Measurements from ENCODE around the gene SRR.

Gene SRR

GRCh38 chr17:2289878-2290478 lies 13.8 kb upstream of the SRR start:
- Histone ChIP-seq H3K36me3 (ENCODE audit: control insufficient read depth in 4 of 4, insufficient read depth in 4 of 4, low read length in 3 of 4) (peaks cover 24 to 55% (median 41%) of the 10 kb centered on the region in 4 experiments), H3K4me1 (ENCODE audit: control extremely low read depth in 1 of 4, control insufficient read depth in 4 of 4, insufficient read depth in 4 of 4, low read length in 3 of 4) (no peaks in the 10 kb centered on the region), H3K27me3 (replicated peaks in 2 of 5; ENCODE audit: control insufficient read depth in 4 of 5, insufficient read depth in 5 of 5, low read length in 4 of 5) (no peaks in the 10 kb centered on the region), H3K4me3 (ENCODE audit: control insufficient read depth in 1 of 7, extremely low read depth in 1 of 7, insufficient read depth in 4 of 7, low read depth in 2 of 7, low read length in 6 of 7) (no peak overlapping the region), H3K9me3 (ENCODE audit: control extremely low read depth in 1 of 5, control insufficient read depth in 4 of 5, insufficient read depth in 2 of 5, low read depth in 1 of 5, low read length in 4 of 5) (no peaks in the 10 kb centered on the region), H3K27ac (ENCODE audit: insufficient read depth in 1 of 2, low read depth in 1 of 2, low read length in 2 of 2, poor library complexity in 1 of 2, severe bottlenecking in 2 of 2) (no peak overlapping the region)
- POLR2A ChIA-PET: no interaction called here
- DNase-seq: peak; percentile 24 to 72 (median 64)
- CTCF ChIA-PET: no interaction called here
- 90% methylated on average over 2 of the region's 5 CpGs for WGBS (ENCODE audit: insufficient coverage)

DNA sequence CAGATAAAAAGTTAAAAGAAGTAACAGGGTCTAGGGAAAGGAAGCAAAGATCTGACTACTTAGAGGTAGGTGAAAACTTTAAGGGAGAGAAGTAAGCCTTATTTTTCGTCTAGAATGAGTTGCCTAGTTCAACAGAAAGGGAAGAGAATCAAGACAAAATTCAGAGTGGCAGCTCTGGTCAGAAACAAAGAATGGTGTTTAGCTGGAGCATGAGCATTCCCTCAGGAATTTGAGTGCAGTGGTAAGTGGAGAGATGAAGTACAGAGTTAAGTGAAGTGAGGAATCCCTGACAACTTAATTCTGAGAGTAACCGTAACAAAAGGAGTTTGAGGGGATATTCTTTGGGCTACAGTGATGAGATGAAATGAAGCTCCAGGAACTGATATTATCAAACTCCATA lies 11.7 kb upstream of the SRR start:
- Histone ChIP-seq H3K36me3 (ENCODE audit: control insufficient read depth in 4 of 4, insufficient read depth in 4 of 4, low read length in 3 of 4) (peaks cover 27 to 72% (median 50%) of the 10 kb centered on the region in 4 experiments), H3K4me3 (ENCODE audit: control insufficient read depth in 1 of 7, extremely low read depth in 1 of 7, insufficient read depth in 4 of 7, low read depth in 2 of 7, low read length in 6 of 7) (no peak overlapping the region), H3K27me3 (replicated peaks in 2 of 5; ENCODE audit: control insufficient read depth in 4 of 5, insufficient read depth in 5 of 5, low read length in 4 of 5) (no peaks in the 10 kb centered on the region), H3K27ac (ENCODE audit: insufficient read depth in 1 of 2, low read depth in 1 of 2, low read length in 2 of 2, poor library complexity in 1 of 2, severe bottlenecking in 2 of 2) (no peak overlapping the region), H3K4me1 (ENCODE audit: control extremely low read depth in 1 of 4, control insufficient read depth in 4 of 4, insufficient read depth in 4 of 4, low read length in 3 of 4) (no peaks in the 10 kb centered on the region), H3K9me3 (ENCODE audit: control extremely low read depth in 1 of 5, control insufficient read depth in 4 of 5, insufficient read depth in 2 of 5, low read depth in 1 of 5, low read length in 4 of 5) (no peaks in the 10 kb centered on the region)
- 100% methylated on average over 1 of the region's 2 CpGs for WGBS (ENCODE audit: insufficient coverage)
- DNase-seq: no peak
- ChIA-PET POLR2A (no interaction called here), CTCF (interaction anchor here (1.2 kb wide), 1 partner anchor 9 kb away, joined by 4 read pairs; no protein-coding TSS in a partner anchor)

GRCh38 chr17:2295575-2295974 lies 8.2 kb upstream of the SRR start:
- 92% methylated on average over 1 of the region's 1 CpG for WGBS (ENCODE audit: insufficient coverage)
- peak in 1 of 3 donors; percentile 3 for DNase-seq
- H3K4me1 ChIP-seq (ENCODE audit: control extremely low read depth in 1 of 4, control insufficient read depth in 4 of 4, insufficient read depth in 4 of 4, low read length in 3 of 4): no peaks in the 10 kb centered on the region
- H3K9me3 ChIP-seq (ENCODE audit: control extremely low read depth in 1 of 5, control insufficient read depth in 4 of 5, insufficient read depth in 2 of 5, low read depth in 1 of 5, low read length in 4 of 5): no peaks in the 10 kb centered on the region
- POLR2A ChIA-PET: no interaction called here
- no peak overlapping the region for H3K4me3 ChIP-seq (ENCODE audit: control insufficient read depth in 1 of 7, extremely low read depth in 1 of 7, insufficient read depth in 4 of 7, low read depth in 2 of 7, low read length in 6 of 7)
- H3K27ac ChIP-seq (ENCODE audit: insufficient read depth in 1 of 2, low read depth in 1 of 2, low read length in 2 of 2, poor library complexity in 1 of 2, severe bottlenecking in 2 of 2): no peak overlapping the region
- H3K36me3 ChIP-seq (ENCODE audit: control insufficient read depth in 4 of 4, insufficient read depth in 4 of 4, low read length in 3 of 4): peaks cover 26 to 80% (median 66%) of the 10 kb centered on the region in 4 experiments
- H3K27me3 ChIP-seq (replicated peaks in 2 of 5; ENCODE audit: control insufficient read depth in 4 of 5, insufficient read depth in 5 of 5, low read length in 4 of 5): no peaks in the 10 kb centered on the region
- CTCF ChIA-PET: interaction anchor here (0.8 to 2.7 kb wide), 3 partner anchors 12 to 58 kb away, joined by 3 to 8 read pairs (median 4); no protein-coding TSS in a partner anchor

GRCh38 chr17:2297023-2297422 lies 6.7 kb upstream of the SRR start:
- 100% methylated on average over 5 of the region's 5 CpGs for WGBS (ENCODE audit: insufficient coverage)
- Histone ChIP-seq H3K9me3 (ENCODE audit: control extremely low read depth in 1 of 5, control insufficient read depth in 4 of 5, insufficient read depth in 2 of 5, low read depth in 1 of 5, low read length in 4 of 5) (no peaks in the 10 kb centered on the region), H3K27ac (ENCODE audit: insufficient read depth in 1 of 2, low read depth in 1 of 2, low read length in 2 of 2, poor library complexity in 1 of 2, severe bottlenecking in 2 of 2) (no peak overlapping the region), H3K4me1 (ENCODE audit: control extremely low read depth in 1 of 4, control insufficient read depth in 4 of 4, insufficient read depth in 4 of 4, low read length in 3 of 4) (peaks cover 0 to 3% (median 2%) of the 10 kb centered on the region in 4 experiments), H3K27me3 (replicated peaks in 2 of 5; ENCODE audit: control insufficient read depth in 4 of 5, insufficient read depth in 5 of 5, low read length in 4 of 5) (no peaks in the 10 kb centered on the region), H3K36me3 (ENCODE audit: control insufficient read depth in 4 of 4, insufficient read depth in 4 of 4, low read length in 3 of 4) (peaks cover 20 to 73% (median 58%) of the 10 kb centered on the region in 4 experiments), H3K4me3 (ENCODE audit: control insufficient read depth in 1 of 7, extremely low read depth in 1 of 7, insufficient read depth in 4 of 7, low read depth in 2 of 7, low read length in 6 of 7) (no peak overlapping the region)
- no peak for DNase-seq
- POLR2A ChIA-PET: no interaction called here
- CTCF ChIA-PET: no interaction called here

DNA sequence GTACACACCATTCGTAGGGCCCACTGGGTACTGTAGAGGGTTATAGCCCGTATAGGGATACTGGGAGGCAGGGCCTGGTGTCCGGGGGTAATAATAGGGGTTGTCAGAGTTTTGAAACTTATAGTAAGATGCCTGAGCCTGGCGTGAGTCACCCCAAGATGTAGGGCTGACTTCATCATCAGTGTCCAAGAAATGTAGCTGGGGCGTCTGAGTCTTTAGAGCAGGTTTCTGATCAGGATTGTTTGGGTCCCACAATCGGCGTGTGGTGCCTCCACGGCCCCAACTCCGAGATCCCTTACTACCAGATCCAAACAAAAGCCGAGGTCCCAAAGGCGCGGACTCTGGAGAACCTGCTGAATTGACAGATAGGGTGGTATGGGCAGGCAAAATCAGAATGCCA lies 4.6 kb upstream of the SRR start:
- Histone ChIP-seq H3K9me3 (ENCODE audit: control extremely low read depth in 1 of 5, control insufficient read depth in 4 of 5, insufficient read depth in 2 of 5, low read depth in 1 of 5, low read length in 4 of 5) (no peaks in the 10 kb centered on the region), H3K4me1 (ENCODE audit: control extremely low read depth in 1 of 4, control insufficient read depth in 4 of 4, insufficient read depth in 4 of 4, low read length in 3 of 4) (peaks cover 7 to 11% (median 7%) of the 10 kb centered on the region in 4 experiments), H3K27me3 (replicated peaks in 2 of 5; ENCODE audit: control insufficient read depth in 4 of 5, insufficient read depth in 5 of 5, low read length in 4 of 5) (no peaks in the 10 kb centered on the region), H3K27ac (ENCODE audit: insufficient read depth in 1 of 2, low read depth in 1 of 2, low read length in 2 of 2, poor library complexity in 1 of 2, severe bottlenecking in 2 of 2) (no peak overlapping the region), H3K4me3 (ENCODE audit: control insufficient read depth in 1 of 7, extremely low read depth in 1 of 7, insufficient read depth in 4 of 7, low read depth in 2 of 7, low read length in 6 of 7) (no peak overlapping the region), H3K36me3 (ENCODE audit: control insufficient read depth in 4 of 4, insufficient read depth in 4 of 4, low read length in 3 of 4) (peaks cover 11 to 57% (median 45%) of the 10 kb centered on the region in 4 experiments)
- 96% methylated on average over 10 of the region's 12 CpGs for WGBS (ENCODE audit: insufficient coverage)
- ChIA-PET CTCF (interaction anchor here (0.6 kb wide), 1 partner anchor 1040 kb away, joined by 3 read pairs; no protein-coding TSS in a partner anchor), POLR2A (no interaction called here)
- DNase-seq: no peak

- 97% methylated on average over 20 of the region's 22 CpGs for WGBS (ENCODE audit: insufficient coverage)
- H3K27me3 ChIP-seq (replicated peaks in 2 of 5; ENCODE audit: control insufficient read depth in 4 of 5, insufficient read depth in 5 of 5, low read length in 4 of 5): no peaks in the 10 kb centered on the region
- no peak overlapping the region for H3K4me3 ChIP-seq (ENCODE audit: control insufficient read depth in 1 of 7, extremely low read depth in 1 of 7, insufficient read depth in 4 of 7, low read depth in 2 of 7, low read length in 6 of 7)
- ChIA-PET POLR2A (no interaction called here), CTCF (no interaction called here)
- no peak overlapping the region for H3K27ac ChIP-seq (ENCODE audit: insufficient read depth in 1 of 2, low read depth in 1 of 2, low read length in 2 of 2, poor library complexity in 1 of 2, severe bottlenecking in 2 of 2)
- H3K9me3 ChIP-seq (ENCODE audit: control extremely low read depth in 1 of 5, control insufficient read depth in 4 of 5, insufficient read depth in 2 of 5, low read depth in 1 of 5, low read length in 4 of 5): no peaks in the 10 kb centered on the region
- H3K36me3 ChIP-seq (ENCODE audit: control insufficient read depth in 4 of 4, insufficient read depth in 4 of 4, low read length in 3 of 4): peaks cover 10 to 51% (median 41%) of the 10 kb centered on the region in 4 experiments
- peaks cover 7 to 14% (median 10%) of the 10 kb centered on the region in 4 experiments for H3K4me1 ChIP-seq (ENCODE audit: control extremely low read depth in 1 of 4, control insufficient read depth in 4 of 4, insufficient read depth in 4 of 4, low read length in 3 of 4)
- DNase-seq: no peak
Measured at GRCh38 chr17:2299756-2300155, 4.0 kb upstream of the SRR start.

- Histone ChIP-seq H3K27ac (ENCODE audit: insufficient read depth in 1 of 2, low read depth in 1 of 2, low read length in 2 of 2, poor library complexity in 1 of 2, severe bottlenecking in 2 of 2) (peak overlapping the region; percentile 68 to 87), H3K9me3 (ENCODE audit: control extremely low read depth in 1 of 5, control insufficient read depth in 4 of 5, insufficient read depth in 2 of 5, low read depth in 1 of 5, low read length in 4 of 5) (no peaks in the 10 kb centered on the region), H3K4me1 (ENCODE audit: control extremely low read depth in 1 of 4, control insufficient read depth in 4 of 4, insufficient read depth in 4 of 4, low read length in 3 of 4) (peaks cover 7 to 14% (median 10%) of the 10 kb centered on the region in 4 experiments), H3K36me3 (ENCODE audit: control insufficient read depth in 4 of 4, insufficient read depth in 4 of 4, low read length in 3 of 4) (peaks cover 4 to 24% (median 21%) of the 10 kb centered on the region in 4 experiments), H3K27me3 (replicated peaks in 2 of 5; ENCODE audit: control insufficient read depth in 4 of 5, insufficient read depth in 5 of 5, low read length in 4 of 5) (no peaks in the 10 kb centered on the region), H3K4me3 (ENCODE audit: control insufficient read depth in 1 of 7, extremely low read depth in 1 of 7, insufficient read depth in 4 of 7, low read depth in 2 of 7, low read length in 6 of 7) (peak overlapping the region; percentile 85 to 99 (median 92))
- 6% methylated on average over 6 of the region's 12 CpGs for WGBS (ENCODE audit: insufficient coverage)
- ChIA-PET POLR2A (interaction anchor here (2.1 kb wide), 1 partner anchor 33 kb away, joined by 6 read pairs; the partner anchor contains the start of gene TSR1), CTCF (interaction anchor here (1.1 to 1.8 kb wide), 2 partner anchors 16 to 19 kb away, joined by 3 to 7 read pairs; no protein-coding TSS in a partner anchor)
- peak in 2 of 3 donors; percentile 37 to 41 for DNase-seq
Measured at GRCh38 chr17:2302778-2303203, 959 bp upstream of the SRR start.

Data from common myeloid progenitor, CD34-positive (primary cell).